ENCODE data around the gene ATP5F1D. TPM values are rescaled to one million over a fixed set of nuclear protein-coding genes. Genes with fewer than 3 reads are reported as not detected.

ATP5F1D gene
- total and polyA plus RNA-seq, 11 donors, result 201 to 1,034 (median 459) TPM

- no peaks in the 10 kb centered on the region for H3K27me3 ChIP-seq
- ATAC-seq, result peak; percentile 51 to 86 (median 82)
- 0 to 1% (median 0%) methylated on average over 45 to 98 of the region's 98 CpGs for WGBS, 4 donors
- peaks cover 2 to 80% (median 60%) of the 10 kb centered on the region in 9 donors for H3K36me3 ChIP-seq
- TF ChIP-seq POLR2A (IDR thresholded peaks at IDR 0.05) (peak in 1 of 2 donors; percentile 80), CTCF (IDR thresholded peaks at IDR 0.05) (no peak)
- intact Hi-C loops (cut with DNase I), result loop anchor here in 7 of 10 donors (5.0 to 10.0 kb wide), 10 partner anchors 79 to 779 kb away; partner anchors contain the start of genes GAMT (in 3 of the 7), DAZAP1 (in 2 of the 7), NDUFS7 (in 2 of the 7) and ADAMTSL5 (in 1 of the 7)
- H3K4me3 ChIP-seq, result peak within 1 kb of the TSS; percentile 48 to 98 (median 73)
- DNase-seq, result peak; percentile 95 to 97 (median 97)
- H3K9me3 ChIP-seq, result no peaks in the 10 kb centered on the region
- peak within 1 kb of the TSS; percentile 86 to 100 (median 98) for H3K27ac ChIP-seq
- peaks cover 8 to 70% (median 59%) of the 10 kb centered on the region in 12 donors for H3K4me1 ChIP-seq
These were observed 33.9 kb downstream of the ATP5F1D start, which contains the start of gene FAM174C for GRCh38 chr19:1275260-1275975. Gene FAM174C (plus strand): TSS chr19:1275530. CDS start chr19:1275550, 20 bp downstream.

GRCh38 chr19:1275976-1276627 is 34.6 kb downstream of the ATP5F1D start:
- Histone ChIP-seq H3K4me1 (peaks cover 4 to 63% (median 52%) of the 10 kb centered on the region in 12 donors), H3K9me3 (no peaks in the 10 kb centered on the region), H3K27me3 (no peaks in the 10 kb centered on the region), H3K27ac (peak overlapping the region; percentile 86 to 100 (median 98)), H3K4me3 (peak overlapping the region; percentile 48 to 98 (median 73)), H3K36me3 (peaks cover 2 to 73% (median 53%) of the 10 kb centered on the region in 9 donors)
- intact Hi-C loops (cut with DNase I), result loop anchor here in 7 of 10 donors (5.0 to 10.0 kb wide), 10 partner anchors 79 to 779 kb away; partner anchors contain the start of genes GAMT (in 3 of the 7), DAZAP1 (in 2 of the 7), NDUFS7 (in 2 of the 7) and ADAMTSL5 (in 1 of the 7)
- ATAC-seq (peak in 3 of 4 donors; percentile 0 to 73 (median 1)), DNase-seq (peak in 1 of 5 donors; percentile 69)
- WGBS, 4 donors, result 10 to 42% (median 15%) methylated on average over 11 to 43 of the region's 43 CpGs
- TF ChIP-seq POLR2A (IDR thresholded peaks at IDR 0.05) (no peak), CTCF (IDR thresholded peaks at IDR 0.05) (no peak)

GRCh38 chr19:1276628-1277022 is 35.1 kb downstream of the ATP5F1D start:
- H3K4me1 ChIP-seq, result peaks cover 4 to 57% (median 47%) of the 10 kb centered on the region in 12 donors
- H3K4me3 ChIP-seq, result peak overlapping the region in 10 of 12 donors; percentile 58 to 98 (median 78)
- peak overlapping the region in 8 of 12 donors; percentile 86 to 100 (median 98) for H3K27ac ChIP-seq
- H3K27me3 ChIP-seq, result no peaks in the 10 kb centered on the region
- no peak for ATAC-seq
- WGBS, 4 donors, result 69 to 79% (median 75%) methylated on average over 10 of the region's 10 CpGs
- H3K36me3 ChIP-seq, result peaks cover 2 to 68% (median 48%) of the 10 kb centered on the region in 9 donors
- H3K9me3 ChIP-seq, result no peaks in the 10 kb centered on the region
- intact Hi-C loops (cut with DNase I), result loop anchor here in 7 of 10 donors (5.0 to 10.0 kb wide), 10 partner anchors 78 to 778 kb away; partner anchors contain the start of genes GAMT (in 3 of the 7), DAZAP1 (in 2 of the 7), NDUFS7 (in 2 of the 7) and ADAMTSL5 (in 1 of the 7)
- no peak for DNase-seq
- TF ChIP-seq POLR2A (IDR thresholded peaks at IDR 0.05), result no peak
- TF ChIP-seq CTCF (IDR thresholded peaks at IDR 0.05), result no peak
